Gastroesophageal sphincter (tissue), 4 donors: Measurements from ENCODE around the gene GLT8D2. TPM values are rescaled to one million over a fixed set of nuclear protein-coding genes. Genes with fewer than 3 reads are reported as not detected.

Source experiments
- ATAC-seq: fragments of 150-250 bp; one replicate; pipeline ENCODE4 v1.9.1; 2016; ENCODE audit warnings: mild to moderate bottlenecking, moderate library complexity
- H3K27ac ChIP-seq, 4 donors: fragments of 200-600 bp; sonication (generic) in 3 of 4; 1 replicate in 3 of 4; 2 replicates in 1 of 4; pipeline ENCODE4 v1.5.1; 2016 to 2019
- H3K27me3 ChIP-seq: fragments of 200-600 bp; sonication (generic); one replicate; pipeline ENCODE4 v1.5.1; 2019
- H3K36me3 ChIP-seq, 2 donors: fragments of 200-600 bp; sonication (generic); one replicate each; pipeline ENCODE4 v1.5.1; 2019; ENCODE audit warnings: control low read depth in 1 of 2
- H3K4me1 ChIP-seq, 3 donors: fragments of 200-600 bp; sonication (generic); 1 replicate in 2 of 3; 2 replicates in 1 of 3; pipeline ENCODE4 v1.5.1; 2016 to 2019; ENCODE audit warnings: control low read depth in 2 of 3
- H3K4me3 ChIP-seq, 2 donors: fragments of 200-600 bp; sonication (generic); one replicate each; pipeline ENCODE4 v1.5.1; 2019; ENCODE audit warnings: mild to moderate bottlenecking in 1 of 2, moderate library complexity in 1 of 2
- H3K9me3 ChIP-seq, 3 donors: fragments of 200-600 bp; sonication (generic); one replicate each; pipeline ENCODE4 v1.5.1; 2017 to 2019; ENCODE audit warnings: control low read depth in 2 of 3
- CTCF ChIP-seq, 4 experiments: fragments of 200-600 bp in 2 of 4; fragments of 450-650 bp in 2 of 4; sonication (generic) in 1 of 4; IDR thresholded peaks; one replicate each; pipeline ENCODE4 v1.5.1; 2017 to 2019; ENCODE audit warnings: antibody characterized with exemption in 4 of 4, mild to moderate bottlenecking in 2 of 4, moderate library complexity in 2 of 4
- EP300 ChIP-seq: sonication (generic); formaldehyde crosslinking; IDR thresholded peaks from one replicate; pipeline ENCODE4 v1.6.1; 2017; ENCODE audit warnings: antibody characterized with exemption, mild to moderate bottlenecking
- POLR2A ChIP-seq, 2 donors: fragments of 450-650 bp; IDR thresholded peaks; one replicate each; pipeline ENCODE4 v1.6.1; 2017; ENCODE audit warnings: antibody characterized with exemption in 2 of 2, mild to moderate bottlenecking in 2 of 2, moderate library complexity in 1 of 2
- POLR2AphosphoS5 ChIP-seq: sonication (generic); formaldehyde crosslinking; IDR thresholded peaks from one replicate; pipeline ENCODE4 v1.6.1; 2017; ENCODE audit warnings: antibody characterized with exemption
- WGBS, 2 donors: methylation state at CpG; one replicate each; pipeline ENCODE4 v1.1.5; 2018; ENCODE audit warnings: low coverage in 1 of 2; 5-methylcytosine and 5-hydroxymethylcytosine counted together
- total RNA-seq, 4 donors: library from RNA; depleted of rRNA; stranded (reverse); fragments of >200 nt; gene quantifications; one replicate each; pipeline ENCODE4 v1.1.0, GENCODE V29; 2016

The GLT8D2 gene
- total RNA-seq, 4 donors from 2014 or later = 6.9 to 20.2 (median 14.2) TPM

- Histone ChIP-seq H3K4me3 (peak overlapping the region; percentile 63 to 84), H3K9me3 (no peaks in the 10 kb centered on the region), H3K4me1 (peaks cover 2 to 57% (median 18%) of the 10 kb centered on the region in 3 donors), H3K27me3 (no peaks in the 10 kb centered on the region), H3K27ac (peak overlapping the region; percentile 86 to 99 (median 97)), H3K36me3 (no peaks in the 10 kb centered on the region)
- TF ChIP-seq POLR2A (IDR thresholded peaks at IDR 0.05) (no peak), EP300 (no peak), POLR2AphosphoS5 (no peak), CTCF (IDR thresholded peaks at IDR 0.05) (no peak)
- ATAC-seq = no peak
- WGBS, 2 donors = 0 to 3% methylated on average over 3 of the region's 3 CpGs
Measured at GRCh38 chr12:103964805-103965204, 85.2 kb downstream of the GLT8D2 start.

GRCh38 chr12:103962493-103962892 is 87.5 kb downstream of the GLT8D2 start:
- ATAC-seq = no peak
- peaks cover 2 to 45% (median 17%) of the 10 kb centered on the region in 3 donors for H3K4me1 ChIP-seq
- H3K27me3 ChIP-seq = no peaks in the 10 kb centered on the region
- no peak overlapping the region for H3K4me3 ChIP-seq
- no peaks in the 10 kb centered on the region for H3K36me3 ChIP-seq
- H3K9me3 ChIP-seq = no peaks in the 10 kb centered on the region
- 8 to 17% methylated on average over 1 of the region's 1 CpG for WGBS, 2 donors
- H3K27ac ChIP-seq = no peak overlapping the region
- TF ChIP-seq POLR2AphosphoS5 (no peak), CTCF (IDR thresholded peaks at IDR 0.05) (no peak), EP300 (no peak), POLR2A (IDR thresholded peaks at IDR 0.05) (no peak)

- H3K4me1 ChIP-seq = peaks cover 4 to 46% (median 13%) of the 10 kb centered on the region in 3 donors
- no peaks in the 10 kb centered on the region for H3K36me3 ChIP-seq
- TF ChIP-seq POLR2AphosphoS5 (no peak), CTCF (IDR thresholded peaks at IDR 0.05) (no peak), EP300 (no peak), POLR2A (IDR thresholded peaks at IDR 0.05) (no peak)
- H3K27ac ChIP-seq = no peak overlapping the region
- no peak for ATAC-seq
- no peaks in the 10 kb centered on the region for H3K27me3 ChIP-seq
- H3K9me3 ChIP-seq = no peaks in the 10 kb centered on the region
- WGBS, 2 donors = 60 to 62% methylated on average over 7 of the region's 7 CpGs
- no peak overlapping the region for H3K4me3 ChIP-seq
Measured at GRCh38 chr12:103960616-103961227, 89.3 kb downstream of the GLT8D2 start.

- H3K4me1 ChIP-seq = peaks cover 6 to 52% (median 13%) of the 10 kb centered on the region in 3 donors
- no peak for TF ChIP-seq EP300
- no peak for TF ChIP-seq POLR2A (IDR thresholded peaks at IDR 0.05)
- no peak for TF ChIP-seq CTCF (IDR thresholded peaks at IDR 0.05)
- TF ChIP-seq POLR2AphosphoS5 = no peak
- peaks cover 0 to 10% of the 10 kb centered on the region in 2 donors for H3K36me3 ChIP-seq
- no peak for ATAC-seq
- no peaks in the 10 kb centered on the region for H3K9me3 ChIP-seq
- WGBS, 2 donors = 55 to 65% methylated on average over 1 of the region's 1 CpG
- no peaks in the 10 kb centered on the region for H3K27me3 ChIP-seq
- peak overlapping the region in 2 of 4 donors; percentile 2 to 85 for H3K27ac ChIP-seq
- no peak overlapping the region for H3K4me3 ChIP-seq
Measured at GRCh38 chr12:103958621-103959020, 91.4 kb downstream of the GLT8D2 start.

- no peak for ATAC-seq
- H3K27me3 ChIP-seq = no peaks in the 10 kb centered on the region
- H3K36me3 ChIP-seq = peaks cover 0 to 17% of the 10 kb centered on the region in 2 donors
- peaks cover 6 to 48% (median 13%) of the 10 kb centered on the region in 3 donors for H3K4me1 ChIP-seq
- H3K4me3 ChIP-seq = peak overlapping the region; percentile 82 to 95
- TF ChIP-seq POLR2A (IDR thresholded peaks at IDR 0.05) (no peak), EP300 (no peak), POLR2AphosphoS5 (no peak), CTCF (IDR thresholded peaks at IDR 0.05) (no peak)
- WGBS, 2 donors = 81 to 91% methylated on average over 6 to 7 of the region's 7 CpGs
- no peaks in the 10 kb centered on the region for H3K9me3 ChIP-seq
- H3K27ac ChIP-seq = peak overlapping the region; percentile 85 to 92 (median 90)
Measured at GRCh38 chr12:103957865-103958388, 92.1 kb downstream of the GLT8D2 start.
